Glutamatergic neuron (in vitro differentiated cells): ENCODE measurements around the gene RPUSD2. TPM values are rescaled to one million over a fixed set of nuclear protein-coding genes. Genes with fewer than 3 reads are reported as not detected.

Source experiments
- DNase-seq: peaks from one replicate; pipeline ENCODE4 v3.0.0; 2022
- H3K27ac Mint-ChIP-seq: one replicate; pipeline ENCODE4 v1.8.0; 2020; ENCODE audit warnings: mild to moderate bottlenecking, mixed read lengths, inconsistent platforms; ENCODE audit not compliant: unreplicated experiment
- H3K27me3 Mint-ChIP-seq: one replicate; pipeline ENCODE4 v1.8.0; 2020; ENCODE audit warnings: mild to moderate bottlenecking, moderate library complexity, mixed read lengths, inconsistent platforms; ENCODE audit not compliant: unreplicated experiment
- H3K36me3 Mint-ChIP-seq: one replicate; pipeline ENCODE4 v1.8.0; 2020; ENCODE audit warnings: mild to moderate bottlenecking, mixed read lengths, inconsistent platforms; ENCODE audit not compliant: unreplicated experiment
- H3K4me1 Mint-ChIP-seq: one replicate; pipeline ENCODE4 v1.8.0; 2020; ENCODE audit warnings: mild to moderate bottlenecking, low read depth, mixed read lengths, inconsistent platforms; ENCODE audit not compliant: unreplicated experiment
- H3K4me3 Mint-ChIP-seq: one replicate; pipeline ENCODE4 v1.8.0; 2020; ENCODE audit warnings: mild to moderate bottlenecking, mixed read lengths, inconsistent platforms; ENCODE audit not compliant: unreplicated experiment
- H3K9me3 Mint-ChIP-seq: one replicate; pipeline ENCODE4 v1.8.0; 2020; ENCODE audit warnings: mild to moderate bottlenecking, moderate library complexity, mixed read lengths, inconsistent platforms; ENCODE audit not compliant: unreplicated experiment
- total RNA-seq: library from RNA; stranded (reverse); fragmentation: NEBNext Ultra II Directional; extraction: Animal tissue kit (Norgen Biotek cat#: 25700); gene quantifications from one replicate; pipeline ENCODE4 v1.2.1, GENCODE V29; 2021; ENCODE audit not compliant: unreplicated experiment
- TF ChIP-seq, protein P1 (sequence below): fragments of 200-600 bp; sonication (generic); IDR thresholded peaks from one replicate; pipeline ENCODE4 v1.5.0; 2021; ENCODE audit not compliant: partially characterized antibody, unreplicated experiment

The RPUSD2 gene
- total RNA-seq, 1 donor from 2014 or later, result 10.6 TPM

DNA sequence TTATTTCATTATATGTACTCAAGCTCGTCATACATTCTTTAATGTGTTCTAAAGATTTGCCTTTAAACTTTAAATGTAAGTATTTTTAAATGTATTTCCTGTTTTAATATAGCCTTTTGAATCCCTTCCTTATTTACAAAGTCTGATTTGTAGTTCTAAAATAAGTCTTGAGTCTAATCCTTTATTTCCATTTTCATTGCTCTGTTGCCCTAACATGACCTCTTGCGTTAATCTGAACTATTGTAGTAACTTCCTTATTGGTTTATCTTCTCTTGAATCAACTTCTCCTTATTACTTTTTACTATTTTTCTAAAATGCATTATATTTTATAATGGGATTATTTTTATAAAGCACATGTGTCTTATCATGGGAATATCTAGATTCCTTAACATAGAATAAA lies 48.9 kb downstream of the RPUSD2 start:
- H3K36me3 Mint-ChIP-seq, result no peaks in the 10 kb centered on the region
- H3K9me3 Mint-ChIP-seq, result no peaks in the 10 kb centered on the region
- H3K27me3 Mint-ChIP-seq, result no peaks in the 10 kb centered on the region
- DNase-seq, result no peak
- H3K27ac Mint-ChIP-seq, result no peak overlapping the region
- TF ChIP-seq, protein P1, sequence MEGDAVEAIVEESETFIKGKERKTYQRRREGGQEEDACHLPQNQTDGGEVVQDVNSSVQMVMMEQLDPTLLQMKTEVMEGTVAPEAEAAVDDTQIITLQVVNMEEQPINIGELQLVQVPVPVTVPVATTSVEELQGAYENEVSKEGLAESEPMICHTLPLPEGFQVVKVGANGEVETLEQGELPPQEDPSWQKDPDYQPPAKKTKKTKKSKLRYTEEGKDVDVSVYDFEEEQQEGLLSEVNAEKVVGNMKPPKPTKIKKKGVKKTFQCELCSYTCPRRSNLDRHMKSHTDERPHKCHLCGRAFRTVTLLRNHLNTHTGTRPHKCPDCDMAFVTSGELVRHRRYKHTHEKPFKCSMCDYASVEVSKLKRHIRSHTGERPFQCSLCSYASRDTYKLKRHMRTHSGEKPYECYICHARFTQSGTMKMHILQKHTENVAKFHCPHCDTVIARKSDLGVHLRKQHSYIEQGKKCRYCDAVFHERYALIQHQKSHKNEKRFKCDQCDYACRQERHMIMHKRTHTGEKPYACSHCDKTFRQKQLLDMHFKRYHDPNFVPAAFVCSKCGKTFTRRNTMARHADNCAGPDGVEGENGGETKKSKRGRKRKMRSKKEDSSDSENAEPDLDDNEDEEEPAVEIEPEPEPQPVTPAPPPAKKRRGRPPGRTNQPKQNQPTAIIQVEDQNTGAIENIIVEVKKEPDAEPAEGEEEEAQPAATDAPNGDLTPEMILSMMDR, result no peak
- H3K4me1 Mint-ChIP-seq, result no peaks in the 10 kb centered on the region
- no peak overlapping the region for H3K4me3 Mint-ChIP-seq

DNA sequence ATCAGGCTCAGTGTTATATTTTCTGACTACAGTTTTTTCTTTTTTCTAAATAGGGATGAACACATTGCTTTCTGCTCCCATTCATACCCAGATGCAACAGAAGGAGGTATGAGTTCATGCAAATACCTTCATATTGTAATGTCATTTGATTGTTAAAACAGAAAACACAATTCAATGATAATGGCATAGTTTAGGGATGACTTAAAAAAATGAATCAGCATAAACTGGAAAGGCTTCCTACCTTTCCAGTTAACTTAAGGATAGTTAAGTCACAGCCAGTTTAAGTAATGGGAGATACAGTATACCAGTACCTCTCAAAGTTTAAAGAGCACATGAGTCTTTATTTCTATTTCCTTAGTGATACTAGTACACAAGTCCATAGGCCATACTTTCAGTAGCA lies 49.8 kb downstream of the RPUSD2 start:
- Mint-ChIP-seq H3K9me3 (no peaks in the 10 kb centered on the region), H3K27ac (no peak overlapping the region), H3K27me3 (no peaks in the 10 kb centered on the region), H3K4me3 (no peak overlapping the region), H3K36me3 (no peaks in the 10 kb centered on the region), H3K4me1 (no peaks in the 10 kb centered on the region)
- TF ChIP-seq, protein P1, result no peak
- no peak for DNase-seq

DNA sequence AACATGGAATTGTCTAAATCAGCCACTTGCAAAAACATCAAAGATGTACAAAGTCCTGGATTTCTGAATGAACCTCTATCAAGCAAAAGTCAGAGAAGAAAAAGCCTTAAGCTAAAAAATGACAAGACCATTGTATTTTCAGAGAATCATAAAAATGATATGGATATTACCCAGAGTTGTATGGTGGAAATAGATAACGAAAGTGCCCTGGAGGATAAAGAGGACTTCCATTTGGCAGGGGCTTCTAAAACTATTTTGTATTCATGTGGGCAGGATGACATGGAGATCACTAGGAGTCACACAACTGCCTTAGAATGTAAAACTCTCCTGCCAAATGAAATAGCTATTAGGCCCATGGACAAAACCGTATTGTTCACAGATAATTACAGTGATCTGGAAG lies 54.3 kb downstream of the RPUSD2 start:
- Mint-ChIP-seq H3K4me1 (no peaks in the 10 kb centered on the region), H3K36me3 (no peaks in the 10 kb centered on the region), H3K27ac (no peak overlapping the region), H3K9me3 (no peaks in the 10 kb centered on the region), H3K27me3 (no peaks in the 10 kb centered on the region), H3K4me3 (no peak overlapping the region)
- TF ChIP-seq, protein P1, result no peak
- DNase-seq, result no peak

Other genes with a start within 250 kb of the RPUSD2 start
- 15.9 TPM for gene INAFM2, start 245.6 kb upstream of the RPUSD2 start, total RNA-seq
- gene CCDC9B, start 228.4 kb upstream of the RPUSD2 start, total RNA-seq, result 0.49 TPM
- gene PHGR1, start 218.3 kb upstream of the RPUSD2 start, total RNA-seq, result not detected
- gene DISP2, start 211.1 kb upstream of the RPUSD2 start, total RNA-seq, result 44.3 TPM
- 62.9 TPM for gene KNSTRN, start 186.6 kb upstream of the RPUSD2 start, total RNA-seq
- 44.3 TPM for gene IVD, start 163.5 kb upstream of the RPUSD2 start, total RNA-seq
- gene BAHD1, start 128.3 kb upstream of the RPUSD2 start, total RNA-seq, result 29.9 TPM
- gene CHST14, start 98.3 kb upstream of the RPUSD2 start, total RNA-seq, result 3.9 TPM
- gene CCDC32, start 4.3 kb upstream of the RPUSD2 start, total RNA-seq, result 21.4 TPM
- 4.0 TPM for gene KNL1, start 24.9 kb downstream of the RPUSD2 start, total RNA-seq
- gene RAD51, start 125.9 kb downstream of the RPUSD2 start, total RNA-seq, result 5.0 TPM
- 37.1 TPM for gene RMDN3, start 186.0 kb downstream of the RPUSD2 start, total RNA-seq
- gene GCHFR, start 194.8 kb downstream of the RPUSD2 start, total RNA-seq, result 5.0 TPM
- 0.17 TPM for gene C15orf62, start 200.7 kb downstream of the RPUSD2 start, total RNA-seq
- gene ZFYVE19, start 237.8 kb downstream of the RPUSD2 start, total RNA-seq, result 11.8 TPM
- 43.2 TPM for gene DNAJC17, start 238.2 kb downstream of the RPUSD2 start, total RNA-seq